Measurements from ENCODE around the gene PRDM16. TPM values are rescaled to one million over a fixed set of nuclear protein-coding genes. Genes with fewer than 3 reads are reported as not detected.

Gene PRDM16
- total RNA-seq, 4 donors from 2014 or later, result 0.26 to 7.7 (median 0.35) TPM; not detected in 1

DNA sequence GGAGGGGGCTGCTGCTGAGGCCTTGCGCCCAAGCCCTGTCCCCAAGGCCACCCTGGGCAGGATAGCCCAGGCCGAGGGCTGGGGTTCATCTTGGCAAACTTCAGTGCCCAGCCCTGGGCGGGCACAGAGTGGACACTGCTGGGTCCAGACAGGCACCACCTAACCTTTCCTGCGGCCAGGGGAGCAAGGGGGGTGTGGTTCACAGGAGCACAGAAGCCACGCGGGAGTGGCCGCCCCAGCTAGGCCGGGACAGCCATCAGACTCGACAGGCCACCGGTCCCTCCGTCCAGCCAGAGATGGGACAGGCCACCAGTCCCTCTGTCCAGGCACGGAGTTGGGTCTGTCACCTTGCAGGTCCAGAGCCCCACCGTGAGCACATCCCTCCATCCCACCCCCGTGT lies 414.4 kb downstream of the PRDM16 start:
- H3K4me1 ChIP-seq, result no peaks in the 10 kb centered on the region
- H3K27me3 ChIP-seq, result no peaks in the 10 kb centered on the region

DNA sequence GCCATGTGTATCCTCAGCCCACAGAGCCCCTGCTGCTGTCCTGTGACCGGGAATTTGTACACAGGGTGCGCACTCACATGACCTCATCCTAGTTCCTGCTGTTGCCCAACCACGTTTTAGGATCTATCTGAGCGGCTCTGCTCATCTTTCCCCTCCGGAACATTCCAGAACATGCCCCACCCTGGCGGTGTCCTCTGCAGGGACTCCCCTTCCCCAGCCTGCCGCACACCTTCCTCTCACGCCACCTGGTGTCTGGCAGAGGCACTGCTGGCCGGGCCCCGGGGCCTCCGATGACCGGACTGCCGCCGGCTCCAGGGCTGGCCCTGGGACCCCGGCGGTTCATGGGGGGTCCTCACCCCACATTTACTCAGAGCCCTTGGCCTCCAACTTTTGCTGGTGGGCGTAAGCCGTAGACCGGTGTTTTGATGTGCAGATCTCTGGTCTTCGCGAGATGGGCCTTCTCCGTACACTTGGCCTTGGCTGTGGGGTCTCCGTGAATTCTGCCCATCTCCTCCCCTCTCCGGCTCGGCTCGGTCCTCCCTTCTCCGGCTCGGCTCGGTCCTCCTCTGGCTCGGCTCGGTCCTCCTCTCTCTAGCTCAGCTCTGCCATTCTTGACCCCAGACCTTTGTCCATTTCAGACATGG lies 414.9 kb downstream of the PRDM16 start:
- H3K27me3 ChIP-seq, result no peaks in the 10 kb centered on the region
- DNase-seq, result no peak
- TF ChIP-seq, protein P1, sequence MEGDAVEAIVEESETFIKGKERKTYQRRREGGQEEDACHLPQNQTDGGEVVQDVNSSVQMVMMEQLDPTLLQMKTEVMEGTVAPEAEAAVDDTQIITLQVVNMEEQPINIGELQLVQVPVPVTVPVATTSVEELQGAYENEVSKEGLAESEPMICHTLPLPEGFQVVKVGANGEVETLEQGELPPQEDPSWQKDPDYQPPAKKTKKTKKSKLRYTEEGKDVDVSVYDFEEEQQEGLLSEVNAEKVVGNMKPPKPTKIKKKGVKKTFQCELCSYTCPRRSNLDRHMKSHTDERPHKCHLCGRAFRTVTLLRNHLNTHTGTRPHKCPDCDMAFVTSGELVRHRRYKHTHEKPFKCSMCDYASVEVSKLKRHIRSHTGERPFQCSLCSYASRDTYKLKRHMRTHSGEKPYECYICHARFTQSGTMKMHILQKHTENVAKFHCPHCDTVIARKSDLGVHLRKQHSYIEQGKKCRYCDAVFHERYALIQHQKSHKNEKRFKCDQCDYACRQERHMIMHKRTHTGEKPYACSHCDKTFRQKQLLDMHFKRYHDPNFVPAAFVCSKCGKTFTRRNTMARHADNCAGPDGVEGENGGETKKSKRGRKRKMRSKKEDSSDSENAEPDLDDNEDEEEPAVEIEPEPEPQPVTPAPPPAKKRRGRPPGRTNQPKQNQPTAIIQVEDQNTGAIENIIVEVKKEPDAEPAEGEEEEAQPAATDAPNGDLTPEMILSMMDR (IDR thresholded peaks at IDR 0.05), result peak; percentile 32 to 54 (median 46)
- TF ChIP-seq POLR2A (IDR thresholded peaks at IDR 0.05), result no peak
- no peak overlapping the region for H3K4me3 ChIP-seq
- no peaks in the 10 kb centered on the region for H3K36me3 ChIP-seq
- no peaks in the 10 kb centered on the region for H3K9me3 ChIP-seq
- H3K4me1 ChIP-seq, result no peaks in the 10 kb centered on the region
- H3K27ac ChIP-seq, result no peak overlapping the region
- intact Hi-C loops (cut with DNase I; ENCODE audit: low total_unique reads), result no loop called here

More for the DNA sequence above, 414.4 kb downstream of the PRDM16 start:
- intact Hi-C loops (cut with DNase I; ENCODE audit: low total_unique reads), result no loop called here
- DNase-seq, result no peak
- Histone ChIP-seq H3K27ac (no peak overlapping the region), H3K4me3 (no peak overlapping the region), H3K9me3 (no peaks in the 10 kb centered on the region), H3K36me3 (no peaks in the 10 kb centered on the region)
- TF ChIP-seq POLR2A (IDR thresholded peaks at IDR 0.05), result no peak
- TF ChIP-seq, protein P1 (IDR thresholded peaks at IDR 0.05), result no peak

DNA sequence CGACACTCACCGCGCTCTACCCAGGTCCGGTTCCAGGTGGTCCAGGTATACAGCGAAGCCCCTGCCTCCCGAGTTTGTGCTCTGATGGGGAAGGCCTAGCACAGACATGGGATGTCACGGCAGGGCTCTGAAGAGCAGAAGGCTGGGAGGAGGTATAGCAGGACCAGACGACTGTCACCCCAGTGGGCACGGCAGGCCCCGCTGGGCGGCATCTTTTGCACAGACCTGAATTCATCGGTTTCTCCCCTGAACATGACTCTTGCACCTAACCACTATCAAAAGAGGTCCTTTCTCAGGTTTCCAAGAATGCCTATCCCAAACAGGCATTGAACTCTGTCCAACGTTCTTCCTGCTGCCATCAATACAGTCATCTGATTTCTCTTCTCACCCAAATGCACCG lies 416.0 kb downstream of the PRDM16 start:
- H3K36me3 ChIP-seq, result no peaks in the 10 kb centered on the region

More for the DNA sequence above, 416.0 kb downstream of the PRDM16 start:
- Histone ChIP-seq H3K4me3 (no peak overlapping the region), H3K9me3 (no peaks in the 10 kb centered on the region), H3K4me1 (no peaks in the 10 kb centered on the region), H3K27ac (no peak overlapping the region), H3K27me3 (no peaks in the 10 kb centered on the region)
- intact Hi-C loops (cut with DNase I; ENCODE audit: low total_unique reads), result no loop called here
- TF ChIP-seq, protein P1 (IDR thresholded peaks at IDR 0.05), result no peak
- no peak for TF ChIP-seq POLR2A (IDR thresholded peaks at IDR 0.05)
- no peak for DNase-seq

Small RNA genes within 50 kb of the gene (microRNA-seq; reads per million reads assigned to microRNA genes)
- not detected for gene MIR4251 (ENCODE audit: borderline microRNAs expressed, borderline replicate concordance)

Other genes with a start within 250 kb of the PRDM16 start
- not detected for gene ACTRT2, start 47.7 kb upstream of the PRDM16 start, total RNA-seq

All from uterus (tissue), 4 donors.